Glomerular visceral epithelial cell (primary cell): ENCODE results near the gene ZNHIT1.

Source experiments
- DNase-seq: peaks from one replicate; pipeline ENCODE4 v3.0.0-alpha.2; 2016; ENCODE audit errors: extremely low spot score

Gene ZNHIT1

DNA sequence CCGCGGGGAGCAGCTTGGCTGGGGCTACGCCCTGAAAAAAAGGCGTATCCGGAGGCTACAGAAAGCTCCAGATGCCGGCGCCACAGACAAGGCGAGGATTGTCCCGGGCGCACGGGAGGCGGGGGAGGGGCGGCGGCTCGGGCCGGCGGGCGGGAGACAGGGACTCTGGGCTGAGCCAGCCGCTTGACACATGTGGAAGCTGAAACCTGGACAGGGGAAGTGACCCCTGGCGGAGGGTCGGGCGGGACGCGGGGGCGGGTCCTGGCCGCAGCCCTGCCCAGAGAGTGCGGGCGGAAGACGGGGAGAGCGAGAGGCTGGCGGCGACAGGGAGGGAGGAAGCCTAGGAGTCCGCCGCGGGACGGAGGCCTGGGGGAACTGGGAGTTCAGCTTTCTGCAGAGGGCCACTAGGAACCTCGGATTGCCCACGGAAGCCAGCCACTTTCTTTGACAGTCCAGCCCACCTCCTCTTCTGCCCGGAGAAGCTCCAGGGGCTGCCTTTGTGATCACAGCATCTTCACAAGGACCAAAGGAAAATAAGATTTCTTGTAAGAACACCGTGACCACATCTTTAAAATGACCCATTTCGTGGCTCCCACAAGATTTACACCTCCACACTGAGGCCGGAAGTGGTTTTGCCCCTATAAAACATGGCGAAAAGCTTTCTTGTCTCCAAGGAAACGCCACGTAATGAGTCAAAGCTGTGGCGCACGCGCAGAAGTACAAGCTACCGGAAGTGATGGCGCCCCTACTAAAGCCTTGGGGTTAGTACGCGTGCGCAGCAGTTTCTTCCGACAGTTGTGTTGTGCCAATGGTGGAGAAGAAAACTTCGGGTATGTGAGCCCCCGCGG is at the start of gene ZNHIT1, which contains the start of gene PLOD3:
TSS of gene ZNHIT1 (plus strand) at position 778 of the 848 bp plus-strand sequence. CDS start at position 809, 31 bp downstream.
TSS of gene PLOD3 (minus strand) at position 194 of the 848 bp plus-strand sequence. CDS start 307 bp downstream, outside the sequence.
- peak; percentile 98 for DNase-seq

DNA sequence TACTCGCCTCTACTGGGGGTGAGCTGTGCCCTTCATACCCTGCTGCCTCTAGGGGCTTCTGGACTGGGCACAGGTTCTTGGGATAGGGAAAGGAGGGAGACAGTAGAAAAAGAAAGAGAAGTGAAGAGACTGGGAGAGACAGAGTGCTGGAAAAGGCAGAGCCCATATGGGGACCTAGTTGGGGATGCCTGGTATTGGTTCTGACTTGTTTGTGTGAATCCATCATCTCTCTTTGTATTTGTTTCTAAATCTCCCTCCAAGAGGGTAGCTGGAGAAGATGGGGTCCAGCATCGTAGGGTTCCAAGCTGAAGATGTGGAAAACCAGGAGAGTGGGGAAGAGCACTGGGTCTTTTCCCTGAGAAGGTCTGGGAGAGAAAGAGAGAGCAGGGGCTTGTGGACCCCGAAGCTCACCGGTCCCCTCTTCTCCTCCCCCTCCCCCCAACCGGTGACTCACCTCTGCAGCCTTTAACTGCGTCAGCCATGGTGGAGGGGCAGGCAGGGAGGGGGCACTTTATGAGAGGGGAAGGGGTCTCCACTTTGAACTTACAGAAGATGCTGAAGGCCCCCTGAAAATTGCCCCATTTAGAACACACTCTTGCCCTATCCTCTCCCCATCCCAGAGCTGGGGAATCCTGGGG is 49.4 kb upstream of the ZNHIT1 start:
- DNase-seq: no peak

- no peak for DNase-seq
Observed at GRCh38 chr7:101169110-101169837, 48.7 kb upstream of the ZNHIT1 start.

DNA sequence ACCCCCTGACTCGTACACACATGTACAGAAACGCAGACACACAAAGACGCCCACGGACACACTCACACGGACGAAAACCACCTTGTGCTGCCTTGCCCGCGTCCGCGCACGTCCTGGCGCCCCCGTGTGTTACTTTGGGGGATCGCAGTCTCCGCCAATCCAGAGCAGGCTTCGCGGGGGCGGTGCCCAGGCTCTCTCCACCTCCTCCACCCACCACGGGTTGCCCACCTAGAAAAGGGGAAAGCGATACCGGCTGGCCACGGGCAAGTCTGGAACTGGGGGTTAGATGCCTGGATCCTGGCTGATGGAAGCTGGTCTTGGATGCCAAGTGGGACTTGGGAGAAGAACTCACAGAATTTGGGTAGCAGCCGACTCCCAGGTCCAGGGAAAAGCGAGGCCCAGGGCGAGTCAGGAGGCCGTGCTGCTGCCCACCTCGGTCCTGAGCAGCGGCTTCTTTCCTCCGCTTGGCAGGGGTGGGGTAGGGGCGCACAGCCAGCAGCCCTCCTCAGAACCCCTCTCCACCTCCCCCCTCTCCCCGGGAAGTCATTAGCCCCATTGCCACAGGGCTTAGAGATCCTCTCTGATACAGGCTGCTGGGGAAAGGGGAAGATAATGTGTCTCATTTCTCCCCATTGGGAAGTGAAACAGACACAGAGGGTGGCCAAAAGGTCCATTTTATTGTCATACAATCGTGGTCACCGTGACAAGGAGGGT is 48.0 kb upstream of the ZNHIT1 start:
- peak; percentile 59 for DNase-seq

- no peak for DNase-seq
Observed at GRCh38 chr7:101170617-101171441, 47.1 kb upstream of the ZNHIT1 start.

GRCh38 chr7:101171442-101171837 is 46.5 kb upstream of the ZNHIT1 start:
- no peak for DNase-seq

DNA sequence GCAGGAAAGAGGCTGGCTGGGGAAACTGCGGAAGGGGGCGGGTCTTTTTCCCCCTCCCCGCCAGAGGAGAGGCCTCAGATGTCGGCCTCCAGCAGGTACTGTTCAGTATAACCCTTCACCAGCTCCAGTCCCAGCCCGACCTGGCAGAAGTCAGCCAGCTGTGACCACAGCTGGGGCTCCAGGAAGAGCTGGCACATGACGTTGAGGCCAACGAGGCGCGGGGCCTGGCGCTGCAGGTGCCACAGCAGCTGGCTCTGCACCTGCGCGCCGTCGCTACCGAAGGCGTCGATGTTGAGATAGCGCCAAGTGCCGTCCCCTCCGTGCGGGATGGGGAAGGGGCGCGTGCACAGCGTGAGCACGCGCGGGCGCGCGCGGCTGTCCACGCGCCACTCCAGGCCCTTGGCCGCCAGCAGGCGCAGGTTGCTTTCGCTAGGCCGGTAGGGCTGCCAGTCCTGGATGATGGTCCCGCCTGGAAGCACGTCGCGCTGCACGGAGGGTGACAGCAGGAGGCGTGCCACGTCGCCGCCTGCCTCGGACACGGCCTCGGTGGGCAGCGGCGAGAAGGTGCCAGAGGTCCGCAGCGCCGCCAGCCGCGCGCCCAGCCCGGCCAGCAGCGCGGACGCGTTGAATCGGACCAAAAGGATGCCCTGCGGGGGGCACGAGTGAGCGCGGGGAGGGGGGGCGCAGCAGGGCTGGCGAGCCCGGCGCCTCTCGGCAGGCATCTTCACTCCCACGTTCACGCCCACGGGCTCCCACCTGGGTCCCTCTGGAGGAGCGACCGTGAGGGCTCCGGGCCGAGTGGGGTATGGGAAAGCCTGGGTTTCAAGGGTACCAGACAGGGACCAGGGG is 45.7 kb upstream of the ZNHIT1 start:
- peak; percentile 44 for DNase-seq

DNA sequence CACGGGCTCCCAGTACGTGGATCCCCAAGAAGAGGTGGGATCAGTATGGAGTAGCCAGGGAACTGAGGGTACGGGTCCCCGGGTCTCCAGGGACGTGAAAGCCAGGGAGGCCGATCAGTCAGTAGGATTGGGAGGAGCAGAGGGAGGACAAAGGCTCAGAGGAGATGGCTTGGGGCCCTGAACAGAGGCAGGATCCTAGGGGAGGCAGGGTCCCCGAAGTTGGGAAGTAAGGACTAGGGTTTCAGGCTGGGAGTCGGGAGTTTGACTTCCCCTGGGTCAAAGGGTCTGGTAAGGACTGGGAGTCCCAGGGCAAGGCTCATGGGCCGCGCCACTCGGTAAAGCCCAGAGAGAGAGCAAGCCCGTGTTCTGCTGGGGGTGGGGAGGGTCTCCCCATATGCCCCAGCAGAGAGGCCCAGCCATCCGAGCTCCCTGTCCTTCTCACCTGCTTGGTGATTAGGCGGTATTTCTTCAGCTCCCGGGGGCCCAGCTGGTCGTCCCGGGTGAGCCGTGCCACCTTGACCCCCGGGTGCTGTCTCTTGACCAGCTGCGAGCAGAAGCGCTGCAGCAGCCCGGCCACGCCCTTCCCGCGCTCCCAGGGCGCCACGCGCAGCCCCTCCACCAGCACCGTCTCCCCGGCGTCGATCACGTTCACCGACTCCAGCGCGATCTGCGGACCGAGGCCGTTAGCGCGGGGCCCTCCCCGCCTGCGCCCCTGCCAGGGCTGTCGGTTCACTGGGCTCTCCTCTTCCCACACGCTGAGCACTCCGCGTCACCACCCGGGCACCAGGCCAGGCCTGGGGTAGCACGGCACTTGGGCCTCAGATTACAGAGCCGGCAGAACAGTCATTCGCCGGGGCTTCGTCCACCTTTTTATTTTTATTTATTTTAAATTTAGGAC is 44.9 kb upstream of the ZNHIT1 start:
- peak; percentile 81 for DNase-seq

DNA sequence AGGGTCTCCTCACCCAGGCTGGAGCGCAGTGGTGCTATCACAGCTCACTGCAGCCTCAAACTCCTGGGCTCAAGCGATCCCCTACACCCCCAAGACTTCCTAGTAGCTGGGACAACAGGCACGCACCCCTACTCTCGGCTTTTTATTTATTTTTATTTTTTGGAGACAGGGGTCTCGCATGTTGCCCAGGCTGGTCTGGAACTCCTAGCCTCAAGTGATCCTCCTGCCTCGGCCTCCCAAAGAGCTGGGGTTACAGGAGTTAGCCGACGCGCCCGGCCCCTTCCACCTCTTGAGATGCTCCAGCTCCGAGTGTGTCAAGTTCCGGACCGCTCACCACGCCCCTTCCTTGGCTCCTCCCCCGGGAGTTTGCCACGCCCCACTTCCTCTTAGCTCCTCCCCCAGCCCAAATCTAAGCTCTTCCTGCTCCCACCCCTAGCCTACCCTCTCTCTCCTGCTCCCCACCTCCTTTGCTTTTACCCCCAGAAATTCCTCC is 44.2 kb upstream of the ZNHIT1 start:
- peak; percentile 56 for DNase-seq

GRCh38 chr7:101174322-101174854 is 43.6 kb upstream of the ZNHIT1 start:
- no peak for DNase-seq

DNA sequence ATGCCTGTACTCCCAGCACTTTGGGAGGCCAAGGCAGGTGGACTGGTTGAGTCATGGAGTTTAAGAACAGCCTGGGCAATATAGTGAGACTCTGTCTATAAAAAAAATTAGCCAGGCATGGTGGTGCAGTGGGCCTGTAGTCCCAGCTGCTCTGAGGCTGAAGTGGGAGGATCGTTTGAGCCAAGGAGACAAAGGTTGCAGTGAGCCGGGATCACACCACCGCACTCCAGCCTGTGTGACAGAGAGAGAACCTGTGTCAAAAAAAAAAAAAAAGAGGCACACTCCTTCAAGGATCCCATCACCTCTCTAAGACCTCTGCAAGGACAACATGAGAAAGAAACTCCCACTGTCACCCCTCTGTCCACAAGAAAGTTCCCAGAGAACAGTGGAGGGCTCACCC is 42.3 kb upstream of the ZNHIT1 start:
- DNase-seq: no peak

DNA sequence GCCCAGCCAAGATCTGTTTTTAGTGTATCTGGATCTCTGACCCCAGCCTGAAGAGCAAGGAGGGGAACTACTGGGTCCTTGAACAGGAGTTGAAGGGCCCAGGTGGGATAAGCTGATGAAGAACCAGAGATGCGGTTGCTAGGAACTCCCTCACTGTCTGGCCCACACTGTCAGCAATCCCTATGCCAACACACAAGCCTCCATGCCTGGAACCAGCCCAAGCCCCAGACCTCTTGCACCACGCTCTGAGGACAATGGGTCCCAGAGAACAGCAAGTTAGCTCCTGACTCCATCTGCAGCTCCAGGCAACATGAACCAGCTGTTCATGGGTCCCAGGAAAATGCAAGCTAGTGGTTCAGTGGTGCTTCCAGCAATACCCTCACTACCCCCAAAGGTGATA is 40.3 kb upstream of the ZNHIT1 start:
- no peak for DNase-seq

DNA sequence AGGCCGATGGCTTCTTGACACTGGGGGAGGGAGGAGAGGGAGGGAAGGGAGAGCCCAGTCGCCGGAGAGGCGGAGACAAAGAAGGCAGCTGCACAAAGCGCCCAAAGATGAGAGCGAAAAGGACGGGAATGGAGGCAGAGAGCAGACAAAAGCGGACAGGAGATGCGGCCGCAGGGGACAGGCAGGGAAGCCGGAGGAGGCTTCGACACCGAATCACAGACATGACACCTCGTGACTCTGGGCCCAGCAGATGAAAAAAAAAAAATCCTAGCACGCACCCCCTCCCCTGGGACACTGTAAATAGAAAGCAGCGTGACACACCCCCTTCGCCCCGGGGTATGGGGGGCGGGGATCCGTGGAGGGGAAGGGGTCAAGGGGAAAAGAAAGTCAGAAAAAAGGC is 38.8 kb upstream of the ZNHIT1 start:
- DNase-seq: no peak

- DNase-seq: no peak
Observed at GRCh38 chr7:101179713-101180112, 38.3 kb upstream of the ZNHIT1 start.

DNA sequence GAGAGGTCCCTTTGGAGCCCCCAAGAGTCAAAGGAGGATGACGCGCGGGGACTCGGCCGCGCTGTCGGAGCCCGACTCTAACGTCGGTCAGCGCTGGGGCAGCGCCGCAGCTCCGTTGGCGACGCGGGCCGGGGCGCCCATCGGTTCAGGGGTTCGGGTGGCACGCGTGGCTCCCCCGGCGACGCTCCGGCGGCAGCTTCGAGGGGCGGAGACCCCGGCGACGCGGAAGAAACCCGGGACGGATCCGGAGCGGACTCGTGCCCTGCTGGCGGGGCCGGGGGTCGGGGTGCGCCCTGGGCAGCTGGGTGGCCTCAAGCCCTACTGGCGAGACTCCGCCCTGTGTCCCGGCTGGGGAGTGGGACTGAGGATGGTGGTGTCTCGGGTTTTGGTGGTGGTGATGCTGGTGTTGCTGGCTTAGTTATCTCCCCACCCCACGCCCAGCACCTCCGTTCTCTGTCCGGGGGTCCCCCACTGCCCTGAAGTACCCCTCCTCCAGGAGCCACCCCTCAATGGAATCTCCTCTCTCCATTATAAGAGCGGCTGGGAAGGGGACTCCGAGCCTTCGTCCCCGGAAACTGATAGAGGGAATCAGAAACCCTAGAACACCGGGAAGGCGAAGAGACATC is 37.7 kb upstream of the ZNHIT1 start, which contains the start of gene NAT16:
TSS of gene NAT16 (minus strand) at position 164 of the 626 bp plus-strand sequence. CDS start 5,486 bp downstream, outside the sequence.
- no peak for DNase-seq

GRCh38 chr7:101185258-101185839 is 32.6 kb upstream of the ZNHIT1 start:
- DNase-seq: peak; percentile 54

- no peak for DNase-seq
Observed at GRCh38 chr7:101186194-101186593, 31.8 kb upstream of the ZNHIT1 start.
